DND-41 (cell line): ENCODE results near the gene COL23A1.

Experiments
- ATAC-seq: fragments of 200-7000 bp; cut with Tn5 transposase; 3 replicates; pipeline ENCODE4 v1.9.1; 2021; ENCODE audit warnings: low read depth; ENCODE audit not compliant: insufficient read depth
- DNase-seq: peaks from one replicate; pipeline ENCODE4 v3.0.0-alpha.2; 2020
- H2AFZ ChIP-seq: 2 replicates; pipeline ENCODE4 v1.6.0; 2012; ENCODE audit warnings: low read depth, low read length
- H3K27ac ChIP-seq: 2 replicates; pipeline ENCODE4 v1.5.1; 2012; ENCODE audit warnings: low read length, inconsistent platforms
- H3K27me3 ChIP-seq: fragments of 200-600 bp; sonication (generic); 2 replicates; pipeline ENCODE4 v1.6.0; 2012; ENCODE audit warnings: low read length, mild to moderate bottlenecking, inconsistent platforms; ENCODE audit not compliant: insufficient read depth, poor library complexity
- H3K36me3 ChIP-seq: 2 replicates; pipeline ENCODE4 v1.5.1; 2012; ENCODE audit warnings: low read length, inconsistent platforms; ENCODE audit not compliant: insufficient read depth
- H3K4me1 ChIP-seq: 2 replicates; pipeline ENCODE4 v1.5.1; 2012; ENCODE audit warnings: mild to moderate bottlenecking, low read length; ENCODE audit not compliant: insufficient read depth
- H3K4me2 ChIP-seq: 2 replicates; pipeline ENCODE4 v1.6.0; 2012; ENCODE audit warnings: mild to moderate bottlenecking, moderate library complexity, low read length, inconsistent platforms; ENCODE audit not compliant: insufficient read depth
- H3K4me3 ChIP-seq, 2 experiments: fragments of 200-600 bp in 1 of 2; shearing (Covaris generic) in 1 of 2; 2 replicates each; pipeline ENCODE4 v1.5.1; 2012 to 2016; ENCODE audit warnings: inconsistent platforms in 2 of 2, low read length in 2 of 2, mild to moderate bottlenecking in 2 of 2, low read depth in 1 of 2, moderate library complexity in 1 of 2
- H3K79me2 ChIP-seq: 2 replicates; pipeline ENCODE4 v1.6.0; 2012; ENCODE audit warnings: low read length, inconsistent platforms; ENCODE audit not compliant: insufficient read depth
- H3K9ac ChIP-seq: 2 replicates; pipeline ENCODE4 v1.6.0; 2012; ENCODE audit warnings: low read depth, mild to moderate bottlenecking, inconsistent platforms, low read length, moderate library complexity
- H3K9me3 ChIP-seq: 2 replicates; pipeline ENCODE4 v1.5.1; 2012; ENCODE audit warnings: low read length, moderate library complexity, mild to moderate bottlenecking, inconsistent platforms; ENCODE audit not compliant: insufficient read depth, severe bottlenecking
- H4K20me1 ChIP-seq: 2 replicates; pipeline ENCODE4 v1.6.0; 2012; ENCODE audit warnings: low read length; ENCODE audit not compliant: insufficient read depth
- CTCF ChIP-seq: IDR thresholded peaks from 2 replicates; pipeline ENCODE4 v1.5.1; 2012; ENCODE audit warnings: borderline replicate concordance, low read length, moderate library complexity, mild to moderate bottlenecking; ENCODE audit not compliant: poor library complexity, severe bottlenecking; ENCODE audit errors: extremely low read depth
- EZH2 ChIP-seq: IDR thresholded peaks from 3 replicates; pipeline ENCODE4 v1.6.1; 2012; ENCODE audit warnings: borderline replicate concordance, low read depth, mild to moderate bottlenecking, moderate library complexity, low read length, inconsistent platforms; ENCODE audit not compliant: severe bottlenecking

Gene COL23A1

GRCh38 chr5:178193251-178193809, 396.9 kb downstream of the COL23A1 start:
- TF ChIP-seq EZH2 (no peak), CTCF (no peak)
- peaks cover 8% of the 10 kb centered on the region for H3K27me3 ChIP-seq
- H4K20me1 ChIP-seq, result no peaks in the 10 kb centered on the region; the same call in 1 of the 2 replicates
- peaks cover 19% of the 10 kb centered on the region for H3K4me1 ChIP-seq
- H3K9me3 ChIP-seq, result no peaks in the 10 kb centered on the region
- H3K4me3 ChIP-seq, result no peak overlapping the region
- H2AFZ ChIP-seq, result no peak overlapping the region
- H3K27ac ChIP-seq, result no peak overlapping the region
- no peak overlapping the region for H3K4me2 ChIP-seq
- H3K36me3 ChIP-seq, result no peaks in the 10 kb centered on the region
- ATAC-seq (peak; percentile 66), DNase-seq (peak; percentile 28)
- H3K79me2 ChIP-seq, result no peaks in the 10 kb centered on the region
- no peak overlapping the region for H3K9ac ChIP-seq

GRCh38 chr5:178192787-178193186, 397.4 kb downstream of the COL23A1 start:
- no peak overlapping the region for H3K9ac ChIP-seq
- DNase-seq, result no peak
- H3K36me3 ChIP-seq, result no peaks in the 10 kb centered on the region
- H3K9me3 ChIP-seq, result no peaks in the 10 kb centered on the region
- no peak overlapping the region for H2AFZ ChIP-seq
- TF ChIP-seq CTCF, result no peak
- no peak for TF ChIP-seq EZH2
- H4K20me1 ChIP-seq, result no peaks in the 10 kb centered on the region; the same call in 1 of the 2 replicates
- H3K4me2 ChIP-seq, result no peak overlapping the region
- no peak overlapping the region for H3K4me3 ChIP-seq
- no peak overlapping the region for H3K27ac ChIP-seq
- H3K79me2 ChIP-seq, result no peaks in the 10 kb centered on the region
- no peak for ATAC-seq
- peaks cover 8% of the 10 kb centered on the region for H3K27me3 ChIP-seq
- peaks cover 19% of the 10 kb centered on the region for H3K4me1 ChIP-seq

- Histone ChIP-seq H3K9me3 (no peaks in the 10 kb centered on the region), H3K27ac (no peak overlapping the region), H2AFZ (no peak overlapping the region), H3K4me2 (no peak overlapping the region), H3K79me2 (no peaks in the 10 kb centered on the region), H3K27me3 (peaks cover 8% of the 10 kb centered on the region), H3K4me1 (peaks cover 19% of the 10 kb centered on the region), H3K4me3 (no peak overlapping the region), H3K9ac (no peak overlapping the region), H3K36me3 (no peaks in the 10 kb centered on the region), H4K20me1 (no peaks in the 10 kb centered on the region; the same call in 1 of the 2 replicates)
- TF ChIP-seq CTCF, result no peak
- TF ChIP-seq EZH2, result no peak
- no peak for DNase-seq
- ATAC-seq, result no peak
These were observed 397.9 kb downstream of the COL23A1 start for GRCh38 chr5:178192244-178192643.
